HCT116 (cell line): ENCODE measurements around the gene HUNK. TPM values are rescaled to one million over a fixed set of nuclear protein-coding genes. Genes with fewer than 3 reads are reported as not detected.

Experiments used
- ATAC-seq: fragments of 200-7000 bp; cut with Tn5 transposase; 2 replicates; pipeline ENCODE4 v1.9.1; 2020; ENCODE audit warnings: mild to moderate bottlenecking, moderate library complexity
- BruUV-seq: library from RNA; stranded (reverse); fragments of 400-500 nt; replicated peaks from 2 replicates; lab custom pipeline; 2021; lab: Mats Ljungman, UMichigan
- CTCF ChIA-PET: fragments of 300-600 bp; sonication (Branson Sonifier 250); formaldehyde crosslinking; loops from one replicate; lab custom pipeline; 2021; ENCODE audit warnings: antibody characterized with exemption; lab: Charles Lee
- POLR2A ChIA-PET: fragments of 300-600, 350-600 bp; sonication (Branson Sonifier 250); formaldehyde crosslinking; loops from one replicate; lab custom pipeline; 2021; ENCODE audit warnings: antibody characterized with exemption; lab: Charles Lee
- RAD21 ChIA-PET, 2 experiments: fragments of 300-600 bp; sonication (Branson Sonifier 250); formaldehyde crosslinking; loops; one replicate each; lab custom pipeline; 2023; ENCODE audit warnings: low total read pairs in 2 of 2; ENCODE audit not compliant: uncharacterized antibody in 2 of 2, unreplicated experiment in 2 of 2, low non-redundant PET in 1 of 2; lab: Charles Lee
- DNase-seq: peaks from one replicate; pipeline ENCODE4 v3.0.0-alpha.2; 2010; ENCODE audit warnings: low read depth, low spot score
- H2AFZ ChIP-seq: fragments of 200-600 bp; shearing (Covaris generic), sonication (generic); 2 replicates; pipeline ENCODE4 v1.6.1; 2017; ENCODE audit warnings: low read depth, mixed run types, mixed read lengths, antibody characterized with exemption, low read length; ENCODE audit not compliant: poor library complexity, severe bottlenecking
- H3K27ac ChIP-seq: 2 replicates; pipeline ENCODE4 v1.5.1; 2012; ENCODE audit warnings: low read depth, low read length
- H3K27me3 ChIP-seq: fragments of 200-600 bp; sonication (generic); 2 replicates; pipeline ENCODE4 v1.6.1; 2016; ENCODE audit warnings: mixed run types, low read length, mixed read lengths; ENCODE audit not compliant: insufficient read depth
- H3K36me3 ChIP-seq, 2 experiments: fragments of 200-500 bp in 1 of 2; fragments of 200-600 bp in 1 of 2; sonication (Bioruptor generic) in 1 of 2; sonication (generic) in 1 of 2; 2 replicates each; pipeline versions ENCODE4 v1.5.1 to v1.6.1; 2014 to 2016; ENCODE audit warnings: low read length in 2 of 2, inconsistent platforms in 1 of 2, mixed read lengths in 1 of 2, mixed run types in 1 of 2; ENCODE audit not compliant: insufficient read depth in 2 of 2, control insufficient read depth in 1 of 2
- H3K4me1 ChIP-seq, 2 experiments: fragments of 200-600 bp in 1 of 2; sonication (generic) in 1 of 2; 2 replicates each; pipeline versions ENCODE4 v1.5.1 to v1.6.1; 2012 to 2017; ENCODE audit warnings: low read length in 2 of 2, inconsistent platforms in 1 of 2, mild to moderate bottlenecking in 1 of 2, mixed read lengths in 1 of 2, mixed run types in 1 of 2, moderate library complexity in 1 of 2; ENCODE audit not compliant: insufficient read depth in 2 of 2, control insufficient read depth in 1 of 2
- H3K4me2 ChIP-seq: fragments of 200-600 bp; sonication (generic); 2 replicates; pipeline ENCODE4 v1.6.1; 2017; ENCODE audit warnings: mixed run types, low read length, mixed read lengths
- H3K4me3 ChIP-seq, 2 experiments: fragments of 200-600 bp in 1 of 2; sonication (generic) in 1 of 2; replicated peaks in 1 of 2; 2 replicates each; pipeline ENCODE4 v1.5.1; 2011 to 2016; ENCODE audit warnings: low read length in 2 of 2, control low read depth in 1 of 2, low read depth in 1 of 2, mild to moderate bottlenecking in 1 of 2, mixed read lengths in 1 of 2, mixed run types in 1 of 2
- H3K79me2 ChIP-seq: fragments of 200-600 bp; sonication (generic); 2 replicates; pipeline ENCODE4 v1.6.1; 2017; ENCODE audit warnings: mild to moderate bottlenecking, mixed run types, low read length, moderate library complexity, mixed read lengths; ENCODE audit not compliant: insufficient read depth
- H3K9ac ChIP-seq: fragments of 200-600 bp; sonication (generic); 2 replicates; pipeline ENCODE4 v1.6.1; 2016; ENCODE audit warnings: low read length, mixed read lengths
- H3K9me2 ChIP-seq: fragments of 200-600 bp; sonication (generic), shearing (Covaris generic); 2 replicates; pipeline ENCODE4 v1.6.1; 2017; ENCODE audit warnings: mixed run types, mild to moderate bottlenecking, moderate library complexity; ENCODE audit not compliant: insufficient read depth
- H3K9me3 ChIP-seq, 2 experiments: fragments of 200-500 bp in 1 of 2; fragments of 200-600 bp in 1 of 2; sonication (Bioruptor generic) in 1 of 2; sonication (generic) in 1 of 2; 2 replicates each; pipeline ENCODE4 v1.6.1; 2014 to 2017; ENCODE audit warnings: low read length in 2 of 2, mixed read lengths in 2 of 2, inconsistent platforms in 1 of 2, low read depth in 1 of 2, mild to moderate bottlenecking in 1 of 2, mixed run types in 1 of 2, moderate library complexity in 1 of 2; ENCODE audit not compliant: control insufficient read depth in 1 of 2, insufficient read depth in 1 of 2
- H4K20me1 ChIP-seq: fragments of 200-600 bp; sonication (generic), shearing (Covaris generic); 2 replicates; pipeline ENCODE4 v1.6.1; 2017; ENCODE audit warnings: mixed run types, mild to moderate bottlenecking, moderate library complexity; ENCODE audit not compliant: insufficient read depth
- CEBPB ChIP-seq: IDR thresholded peaks from 2 replicates; pipeline ENCODE4 v1.6.1; 2012; ENCODE audit warnings: low read depth
- CTCF ChIP-seq, 3 experiments: fragments of 200-600 bp in 1 of 3; sonication (generic) in 1 of 3; IDR thresholded peaks in 2 of 3; conservative IDR thresholded peaks in 1 of 3; 2 replicates each; pipeline ENCODE4 v1.5.1; 2012 to 2017; ENCODE audit warnings: low read depth in 2 of 3, low read length in 2 of 3, antibody characterized with exemption in 1 of 3, borderline replicate concordance in 1 of 3, control low read depth in 1 of 3, mild to moderate bottlenecking in 1 of 3, mixed read lengths in 1 of 3, mixed run types in 1 of 3, moderate library complexity in 1 of 3; ENCODE audit not compliant: insufficient read depth in 1 of 3
- EGR1 ChIP-seq: IDR thresholded peaks from 2 replicates; pipeline ENCODE4 v1.6.1; 2012; ENCODE audit warnings: low read depth
- ELF1 ChIP-seq: IDR thresholded peaks from 2 replicates; pipeline ENCODE4 v1.6.1; 2012; ENCODE audit warnings: low read depth, borderline replicate concordance
- EZH2phosphoT487 ChIP-seq: fragments of 200-600 bp; IDR thresholded peaks from 2 replicates; pipeline ENCODE4 v1.6.1; 2018; ENCODE audit warnings: antibody characterized with exemption, borderline replicate concordance
- SP1 ChIP-seq: IDR thresholded peaks from 2 replicates; pipeline ENCODE4 v1.6.1; 2012; ENCODE audit warnings: low read depth
- SRF ChIP-seq: IDR thresholded peaks from 2 replicates; pipeline ENCODE4 v1.6.1; 2012; ENCODE audit warnings: low read depth
- TCF7L2 ChIP-seq: IDR thresholded peaks from 2 replicates; pipeline ENCODE4 v1.7.0; 2011; ENCODE audit warnings: borderline replicate concordance, inconsistent platforms; ENCODE audit not compliant: insufficient read depth, insufficient read length; ENCODE audit errors: extremely low read depth
- YY1 ChIP-seq: IDR thresholded peaks from 2 replicates; pipeline ENCODE4 v1.6.1; 2011; ENCODE audit warnings: low read length, low read depth, moderate library complexity, mild to moderate bottlenecking; ENCODE audit not compliant: insufficient replicate concordance; ENCODE audit errors: extremely low read depth
- ZNF274 ChIP-seq: fragments of 200-500 bp; sonication (Bioruptor generic); IDR thresholded peaks from 2 replicates; pipeline ENCODE4 v1.6.1; 2014; ENCODE audit warnings: mild to moderate bottlenecking, low read depth, low read length, inconsistent platforms
- intact Hi-C: fragments of 100-400 bp; cut with micrococcal nuclease; formaldehyde crosslinking; loops from 2 replicates; pipeline ENCODE4 v1.10.0; 2022
- total RNA-seq: library from RNA; stranded (reverse); gene quantifications from one replicate; pipeline ENCODE4 v1.2.1, GENCODE V29; 2021; ENCODE audit not compliant: unreplicated experiment

HUNK gene
- total RNA-seq, 1 experiment from 2014 or later = not detected

GRCh38 chr21:31974454-31974985 lies 101.7 kb downstream of the HUNK start:
- no peaks in the 10 kb centered on the region for H3K79me2 ChIP-seq
- no peak overlapping the region for H3K4me3 ChIP-seq
- ChIA-PET RAD21 (no interaction called here), POLR2A (no interaction called here), CTCF (no interaction called here)
- intact Hi-C loops = no loop called here
- no peak overlapping the region for H2AFZ ChIP-seq
- no peaks in the 10 kb centered on the region for H3K4me1 ChIP-seq
- DNase-seq = no peak
- no TSS peak for BruUV-seq
- no peaks in the 10 kb centered on the region for H4K20me1 ChIP-seq
- no peak overlapping the region for H3K27ac ChIP-seq
- no peak overlapping the region for H3K4me2 ChIP-seq
- no peaks in the 10 kb centered on the region for H3K9me3 ChIP-seq
- ATAC-seq = no peak
- peaks cover 52% of the 10 kb centered on the region for H3K27me3 ChIP-seq
- no peaks in the 10 kb centered on the region for H3K9me2 ChIP-seq
- H3K9ac ChIP-seq = no peak overlapping the region
- TF ChIP-seq YY1 = no peak
- TF ChIP-seq SRF = no peak
- TF ChIP-seq EGR1 = no peak
- no peak for TF ChIP-seq EZH2phosphoT487
- TF ChIP-seq SP1 = no peak
- TF ChIP-seq ELF1 = no peak
- TF ChIP-seq CTCF (IDR thresholded peaks at IDR 0.05 in 2 of 3, conservative IDR thresholded peaks at IDR 0.05 in 1 of 3; ENCODE audit: borderline replicate concordance in 1 of 3, insufficient read depth in 1 of 3, low read depth in 2 of 3, low read length in 2 of 3) = no peak
- TF ChIP-seq CEBPB = no peak
- TF ChIP-seq TCF7L2 = no peak
- TF ChIP-seq ZNF274 = no peak
- H3K36me3 ChIP-seq = no peaks in the 10 kb centered on the region
